SJCRH30 (cell line): ENCODE data around the gene RFX5. TPM values are rescaled to one million over a fixed set of nuclear protein-coding genes. Genes with fewer than 3 reads are reported as not detected.
A peak's percentile ranks its signal among the peaks of the same experiment; 100 is the strongest.
"Not testable (repeated sequence)": the region's sequence is repeated elsewhere in the genome, so short reads cannot be mapped to it uniquely, and the experiment has no call there.

Experiments
- DNase-seq, 2 experiments: peaks; one replicate each; pipeline ENCODE4 v3.0.0-alpha.2; 2015 to 2020
- H3K27ac ChIP-seq: fragments of 250-450 bp; sonication (Bioruptor Pico); 2 replicates; pipeline ENCODE4 v1.5.1; 2020; ENCODE audit warnings: mild to moderate bottlenecking, moderate library complexity
- H3K27me3 ChIP-seq: fragments of 250-450 bp; sonication (Bioruptor Pico); 2 replicates; pipeline ENCODE4 v1.5.1; 2020; ENCODE audit warnings: mild to moderate bottlenecking, moderate library complexity
- H3K36me3 ChIP-seq: fragments of 250-450 bp; sonication (Bioruptor Pico); 2 replicates; pipeline ENCODE4 v1.5.1; 2020; ENCODE audit warnings: mild to moderate bottlenecking, moderate library complexity
- H3K4me1 ChIP-seq: fragments of 250-450 bp; sonication (Bioruptor Pico); 2 replicates; pipeline ENCODE4 v1.5.1; 2020; ENCODE audit warnings: mild to moderate bottlenecking, moderate library complexity
- H3K4me3 ChIP-seq: fragments of 250-450 bp; sonication (Bioruptor Pico); 2 replicates; pipeline ENCODE4 v1.5.1; 2020; ENCODE audit warnings: mild to moderate bottlenecking, moderate library complexity
- H3K9me3 ChIP-seq: fragments of 250-450 bp; sonication (Bioruptor Pico); replicated peaks from 2 replicates; pipeline ENCODE4 v1.5.1; 2020; ENCODE audit warnings: mild to moderate bottlenecking, moderate library complexity
- total RNA-seq: library from RNA; depleted of rRNA; stranded (reverse); fragments of >200 nt; shearing (Covaris generic); gene quantifications from 2 replicates; pipeline ENCODE4 v1.2.3, GENCODE V29; 2014; rRNA removed

The RFX5 gene
- total RNA-seq: 29.1 and 33.2 TPM in 2 replicates

DNA sequence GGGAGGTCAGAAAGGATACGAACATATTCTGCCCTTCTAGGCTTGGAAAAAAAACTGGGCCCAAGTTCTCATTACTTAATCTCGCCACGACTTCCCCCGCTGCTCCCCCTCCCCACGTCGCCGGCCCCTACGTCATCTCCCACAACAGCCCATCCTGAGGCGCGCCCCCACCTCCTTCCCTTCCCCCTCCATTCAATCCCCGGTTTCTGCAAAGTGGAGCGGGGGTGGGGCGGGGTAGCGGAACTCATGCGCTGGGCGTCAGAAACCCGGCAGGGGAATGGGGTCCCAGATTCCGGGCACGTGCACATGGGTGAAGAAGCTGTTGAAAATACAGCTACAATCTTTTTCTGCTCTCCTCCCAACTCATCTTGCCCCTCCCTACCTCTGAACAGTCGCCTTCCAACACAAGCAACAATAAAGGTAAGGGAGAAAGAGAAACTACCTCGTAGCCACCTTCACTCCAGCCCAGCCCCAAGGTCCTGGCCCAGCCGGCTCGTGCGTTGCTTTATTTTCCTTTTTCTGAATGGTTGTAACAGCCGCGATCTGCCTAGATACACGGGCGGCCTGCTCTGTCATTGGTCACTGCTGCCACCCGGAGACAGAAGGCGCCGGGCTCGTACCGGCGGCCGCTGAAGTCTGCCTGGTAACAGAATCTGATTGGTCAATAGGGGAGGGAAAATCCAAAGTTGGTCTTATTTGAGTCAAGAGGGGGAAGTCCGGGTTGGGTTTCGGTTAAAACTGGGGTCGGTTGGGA lies at the start of gene RFX5:
Gene RFX5, minus strand, starts transcription at position 484 of the 754 bp plus-strand sequence. CDS start 932 bp downstream, outside the sequence.
- Histone ChIP-seq H3K27ac (peak within 1 kb of the TSS; percentile 78), H3K4me1 (peaks cover 5% of the 10 kb centered on the region; the same call in 1 of the 2 replicates), H3K9me3 (no peaks in the 10 kb centered on the region; the same call in 1 of the 2 replicates), H3K36me3 (0 out of 2 replicates have a peak, but pooled peaks cover 5% of the 10 kb centered on the region), H3K4me3 (peak within 1 kb of the TSS; percentile 66), H3K27me3 (no peaks in the 10 kb centered on the region)
- peak; percentile 94 to 97 for DNase-seq

DNA sequence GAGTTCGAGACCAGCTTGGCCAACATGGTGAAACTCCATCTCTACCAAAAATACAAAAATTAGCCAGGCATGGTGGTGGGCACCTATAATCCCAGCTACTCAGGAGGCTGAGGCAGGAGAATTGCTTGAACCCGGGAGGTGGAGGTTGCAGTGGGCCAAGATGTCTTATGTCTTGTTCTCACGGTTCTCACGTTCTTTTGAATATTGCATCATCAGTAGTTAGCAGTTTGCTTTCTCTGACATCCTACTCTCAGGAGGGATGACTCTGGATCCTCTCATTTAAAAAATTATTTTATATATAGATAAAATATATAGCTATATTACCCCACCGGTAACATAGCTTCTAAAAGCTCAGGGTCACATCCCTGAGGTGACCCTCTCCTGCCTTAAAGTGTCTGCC lies 49.2 kb upstream of the RFX5 start:
- not testable (repeated sequence) for H3K27ac ChIP-seq, H3K36me3 ChIP-seq, H3K4me1 ChIP-seq, H3K4me3 ChIP-seq, DNase-seq, H3K9me3 ChIP-seq, H3K27me3 ChIP-seq

DNA sequence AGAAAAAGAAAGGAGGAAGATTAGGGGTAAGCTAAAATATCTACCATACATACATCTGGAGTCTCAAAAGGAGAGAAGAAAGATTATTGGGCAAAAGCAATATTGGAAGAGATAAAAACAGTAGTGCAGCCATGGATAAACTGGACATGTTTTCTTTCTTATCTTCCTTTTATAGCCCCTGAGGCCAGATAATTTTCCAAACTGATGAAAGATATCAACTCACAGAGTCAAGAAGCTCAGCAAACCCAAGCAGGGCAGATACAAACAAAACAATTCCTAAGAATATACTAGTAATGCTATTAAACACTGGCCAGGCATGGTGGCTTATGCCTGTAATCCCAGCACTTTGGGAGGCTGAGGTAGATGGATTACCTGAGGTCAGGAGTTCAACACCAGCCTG lies 46.5 kb upstream of the RFX5 start:
- Histone ChIP-seq H3K4me1 (no peaks in the 10 kb centered on the region), H3K9me3 (no peaks in the 10 kb centered on the region), H3K27ac (no peak overlapping the region), H3K36me3 (no peaks in the 10 kb centered on the region), H3K27me3 (no peaks in the 10 kb centered on the region), H3K4me3 (no peak overlapping the region)
- no peak for DNase-seq

DNA sequence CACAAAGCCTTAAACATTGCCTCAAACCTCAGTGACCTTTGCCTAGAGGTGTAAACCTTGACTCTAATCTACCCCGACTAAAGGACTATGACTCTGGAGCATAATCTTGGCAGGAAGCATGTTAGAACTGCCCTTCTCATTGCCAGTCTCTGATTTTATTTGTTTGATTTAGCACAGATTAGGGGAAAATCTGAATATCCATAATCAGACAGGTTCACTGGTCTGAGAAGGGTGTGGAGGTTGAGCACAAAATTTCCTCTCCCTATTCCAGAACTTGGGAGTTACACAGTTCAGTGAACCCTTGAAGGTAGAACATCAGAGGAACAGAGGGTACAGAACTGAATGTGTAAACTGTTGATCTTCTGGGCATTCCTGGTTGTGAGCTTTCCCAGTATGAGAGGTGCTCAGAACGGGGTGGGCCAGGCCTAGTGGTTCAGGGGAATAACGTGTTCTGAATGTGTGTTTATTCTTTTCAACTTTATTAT lies 44.1 kb upstream of the RFX5 start:
- Histone ChIP-seq H3K4me1 (no peaks in the 10 kb centered on the region), H3K4me3 (no peak overlapping the region), H3K27me3 (no peaks in the 10 kb centered on the region), H3K36me3 (no peaks in the 10 kb centered on the region), H3K9me3 (no peaks in the 10 kb centered on the region), H3K27ac (no peak overlapping the region)
- DNase-seq: no peak

DNA sequence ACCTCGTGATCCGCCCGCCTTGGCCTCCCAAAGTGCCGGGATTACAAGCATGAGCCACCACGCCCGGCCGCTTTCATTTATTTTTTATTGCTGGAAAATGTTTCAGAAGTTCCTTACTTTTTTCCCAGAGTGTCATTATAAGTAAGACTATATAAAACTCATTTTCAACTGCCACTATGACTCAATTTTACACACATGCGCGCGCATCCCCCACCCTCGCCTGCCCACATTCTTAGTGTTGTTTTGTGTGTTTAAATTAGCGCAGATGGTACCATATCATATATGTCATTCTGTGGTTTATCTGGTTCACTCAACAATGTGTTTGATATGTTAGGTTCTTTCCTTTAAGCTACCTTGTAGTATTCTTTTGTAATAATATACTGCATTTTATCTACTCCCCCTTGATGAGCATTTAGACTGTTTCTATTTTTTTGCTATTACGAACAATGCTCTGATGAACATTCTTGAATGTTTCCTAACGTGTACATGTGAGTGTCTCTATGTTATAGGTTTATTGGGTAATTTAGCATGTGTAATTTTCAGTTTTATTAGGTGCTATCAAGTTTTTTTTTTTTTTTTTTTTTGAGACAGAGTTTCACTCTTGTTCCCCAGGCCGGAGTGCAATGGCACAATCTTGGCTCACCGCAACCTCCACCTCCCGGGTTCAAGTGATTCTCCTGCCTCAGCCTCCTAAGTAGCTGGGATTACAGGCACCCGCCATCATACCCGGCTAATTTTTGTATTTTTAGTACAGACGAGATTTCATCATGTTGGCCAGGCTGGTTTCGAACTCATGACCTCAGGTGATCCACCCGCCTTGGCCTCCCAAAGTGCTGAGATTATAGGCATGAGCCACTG lies 43.4 kb upstream of the RFX5 start:
- H3K9me3 ChIP-seq, H3K27ac ChIP-seq, H3K27me3 ChIP-seq, H3K4me1 ChIP-seq, DNase-seq, H3K36me3 ChIP-seq, H3K4me3 ChIP-seq: not testable (repeated sequence)

DNA sequence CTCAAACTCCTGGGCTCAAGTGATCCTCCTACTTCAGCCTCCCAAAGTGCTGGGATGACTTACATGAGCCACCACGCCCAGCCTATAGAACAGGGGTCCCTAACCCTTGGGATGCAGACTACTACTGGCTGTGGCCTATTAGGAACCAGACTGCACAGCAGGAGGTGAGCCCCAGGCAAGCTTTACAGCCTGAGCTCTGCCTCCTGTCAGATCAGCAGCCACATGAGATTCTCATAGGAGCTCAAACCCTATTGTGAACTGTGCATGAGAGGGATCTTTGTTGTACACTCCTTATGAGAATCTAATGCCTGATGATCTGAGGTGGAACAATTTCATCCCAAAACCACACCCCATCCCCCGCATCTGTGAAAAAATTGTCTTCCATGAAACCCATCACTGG lies 39.0 kb upstream of the RFX5 start:
- Histone ChIP-seq H3K36me3 (no peaks in the 10 kb centered on the region), H3K4me1 (no peaks in the 10 kb centered on the region), H3K4me3 (no peak overlapping the region), H3K27ac (no peak overlapping the region), H3K9me3 (no peaks in the 10 kb centered on the region), H3K27me3 (no peaks in the 10 kb centered on the region)
- DNase-seq: no peak

DNA sequence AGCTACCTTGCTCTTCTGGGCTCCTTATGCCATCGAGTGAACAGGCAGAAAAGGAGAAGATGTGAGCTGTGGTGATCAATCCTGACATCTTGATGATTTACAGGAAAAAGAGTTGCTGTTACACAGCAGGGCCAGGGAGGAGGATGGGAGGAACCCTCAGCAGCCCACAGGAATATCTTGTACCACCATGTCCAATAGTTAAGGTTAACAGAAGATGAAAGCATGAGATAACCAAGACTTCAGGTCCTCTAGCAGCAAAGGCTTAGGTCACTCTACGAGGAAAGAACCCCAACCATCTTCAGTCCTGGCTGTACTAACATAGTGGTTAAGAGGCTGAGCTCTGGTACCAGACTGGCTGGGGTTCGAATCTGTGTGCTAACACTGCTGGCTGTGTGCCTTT lies 37.5 kb upstream of the RFX5 start:
- no peak overlapping the region for H3K27ac ChIP-seq
- H3K27me3 ChIP-seq: no peaks in the 10 kb centered on the region
- no peaks in the 10 kb centered on the region for H3K9me3 ChIP-seq
- H3K36me3 ChIP-seq: no peaks in the 10 kb centered on the region
- no peak for DNase-seq
- no peak overlapping the region for H3K4me3 ChIP-seq
- no peaks in the 10 kb centered on the region for H3K4me1 ChIP-seq

DNA sequence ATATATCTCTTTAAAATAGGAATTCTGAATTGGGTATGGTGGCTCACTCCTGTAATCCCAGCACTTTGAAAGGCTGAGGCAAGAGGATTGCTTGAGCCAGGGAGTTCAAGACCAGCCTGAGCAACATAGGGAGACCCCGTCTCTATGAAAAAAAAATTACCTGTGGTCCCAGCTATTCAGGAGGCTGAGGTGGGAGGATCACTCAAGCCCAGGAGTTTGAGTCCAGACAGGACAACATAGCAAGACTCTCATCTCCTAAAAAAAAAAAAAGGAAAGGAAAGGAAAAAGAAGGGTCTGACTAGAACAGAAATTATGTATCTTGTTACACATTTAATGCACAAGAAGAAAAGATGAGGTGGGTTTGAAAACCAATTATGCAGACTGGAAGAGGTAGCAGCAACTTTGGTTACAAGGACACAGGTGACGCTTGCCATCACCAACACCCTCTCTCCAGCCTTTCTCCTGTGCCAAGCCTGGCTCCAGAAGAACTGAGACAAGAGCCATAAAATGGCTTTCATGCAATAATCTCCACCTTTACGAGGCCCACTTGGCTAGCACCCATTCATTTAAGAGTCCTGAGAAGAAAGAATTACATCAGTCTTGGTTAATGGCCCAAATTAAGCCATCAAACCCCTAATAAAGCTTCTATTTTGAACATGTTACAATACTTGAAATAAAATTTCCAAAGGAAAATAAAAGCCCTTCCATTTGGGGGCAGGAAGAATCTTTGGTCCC lies 30.3 kb upstream of the RFX5 start:
- Histone ChIP-seq H3K9me3 (no peaks in the 10 kb centered on the region), H3K27me3 (no peaks in the 10 kb centered on the region), H3K36me3 (no peaks in the 10 kb centered on the region), H3K27ac (no peak overlapping the region), H3K4me3 (no peak overlapping the region), H3K4me1 (peaks cover 4% of the 10 kb centered on the region)
- DNase-seq: no peak

DNA sequence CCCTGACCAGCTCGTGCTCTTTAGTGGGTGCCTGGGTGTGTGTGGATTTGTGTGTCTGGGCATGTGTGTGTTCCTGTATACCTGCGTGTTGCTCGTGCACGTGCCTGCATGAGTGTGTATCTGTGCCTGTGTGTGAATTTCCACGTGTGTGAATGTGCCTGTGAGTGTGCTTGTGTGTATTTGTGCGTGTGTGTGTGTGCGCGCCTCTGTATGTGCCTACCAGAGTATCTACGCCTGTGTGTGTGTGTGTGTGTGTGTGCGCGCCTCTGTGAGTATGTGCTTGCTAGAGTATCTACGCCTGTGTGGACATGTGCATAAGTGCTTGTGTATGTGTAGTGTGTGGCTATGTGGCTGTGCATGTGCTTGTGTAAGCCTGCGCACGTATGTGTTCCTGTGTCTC lies 26.1 kb upstream of the RFX5 start:
- H3K27me3 ChIP-seq: no peaks in the 10 kb centered on the region
- peaks cover 19% of the 10 kb centered on the region for H3K4me1 ChIP-seq
- no peak overlapping the region for H3K4me3 ChIP-seq
- DNase-seq: no peak
- H3K27ac ChIP-seq: no peak overlapping the region
- no peaks in the 10 kb centered on the region for H3K9me3 ChIP-seq
- H3K36me3 ChIP-seq: no peaks in the 10 kb centered on the region

DNA sequence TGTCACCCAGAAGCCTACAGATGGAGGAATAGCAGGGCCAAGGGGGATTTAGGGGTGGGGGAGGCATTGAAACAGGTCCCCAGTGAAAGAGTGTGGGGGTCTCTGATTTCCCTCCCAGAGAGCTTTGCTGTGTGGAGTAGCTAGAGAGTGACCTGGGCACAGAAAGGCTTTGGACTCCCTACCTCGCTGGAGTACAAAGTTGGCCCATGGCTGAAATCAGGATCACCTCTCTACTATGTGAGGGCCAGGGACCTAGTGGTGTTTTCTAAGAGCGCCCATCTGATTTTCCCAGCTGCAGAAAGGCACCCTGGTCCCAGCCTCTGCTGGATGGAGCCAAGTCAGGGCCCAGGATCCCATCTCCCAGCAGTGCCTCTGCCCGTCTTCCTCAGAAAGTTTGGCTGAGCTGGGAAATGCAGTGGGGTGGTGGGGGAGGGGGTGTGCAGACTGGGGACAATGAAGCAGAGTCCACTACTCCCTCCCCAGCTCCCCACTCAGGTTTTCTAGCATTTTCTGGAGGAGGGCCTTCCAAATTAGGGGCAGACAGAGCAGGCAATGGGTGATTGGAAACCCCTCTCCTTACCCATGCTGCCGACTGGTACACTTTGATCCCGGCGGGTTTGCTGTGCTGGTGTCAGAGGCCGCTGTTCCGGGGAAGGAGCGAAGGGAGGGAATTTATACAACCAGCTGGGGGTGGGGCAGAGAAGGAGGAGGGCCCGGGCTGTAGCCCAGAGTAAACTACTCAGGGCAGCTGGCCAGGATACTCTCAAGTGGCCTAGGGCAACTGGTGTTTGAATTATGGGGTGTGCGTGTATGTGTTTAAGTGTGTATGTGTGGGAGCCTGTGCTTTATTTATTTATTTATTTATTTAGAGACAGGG lies 25.2 kb upstream of the RFX5 start, which contains the start of gene SELENBP1:
Gene SELENBP1, minus strand, starts transcription at position 648 of the 877 bp plus-strand sequence. Its CDS starts 64 bp downstream, at position 584.
- Histone ChIP-seq H3K36me3 (no peaks in the 10 kb centered on the region), H3K4me1 (peaks cover 19% of the 10 kb centered on the region), H3K27ac (peak within 1 kb of the TSS; percentile 11; the same call in 1 of the 2 replicates), H3K27me3 (no peaks in the 10 kb centered on the region), H3K9me3 (no peaks in the 10 kb centered on the region), H3K4me3 (peak within 1 kb of the TSS; percentile 55)
- DNase-seq: peak; percentile 81 to 88

DNA sequence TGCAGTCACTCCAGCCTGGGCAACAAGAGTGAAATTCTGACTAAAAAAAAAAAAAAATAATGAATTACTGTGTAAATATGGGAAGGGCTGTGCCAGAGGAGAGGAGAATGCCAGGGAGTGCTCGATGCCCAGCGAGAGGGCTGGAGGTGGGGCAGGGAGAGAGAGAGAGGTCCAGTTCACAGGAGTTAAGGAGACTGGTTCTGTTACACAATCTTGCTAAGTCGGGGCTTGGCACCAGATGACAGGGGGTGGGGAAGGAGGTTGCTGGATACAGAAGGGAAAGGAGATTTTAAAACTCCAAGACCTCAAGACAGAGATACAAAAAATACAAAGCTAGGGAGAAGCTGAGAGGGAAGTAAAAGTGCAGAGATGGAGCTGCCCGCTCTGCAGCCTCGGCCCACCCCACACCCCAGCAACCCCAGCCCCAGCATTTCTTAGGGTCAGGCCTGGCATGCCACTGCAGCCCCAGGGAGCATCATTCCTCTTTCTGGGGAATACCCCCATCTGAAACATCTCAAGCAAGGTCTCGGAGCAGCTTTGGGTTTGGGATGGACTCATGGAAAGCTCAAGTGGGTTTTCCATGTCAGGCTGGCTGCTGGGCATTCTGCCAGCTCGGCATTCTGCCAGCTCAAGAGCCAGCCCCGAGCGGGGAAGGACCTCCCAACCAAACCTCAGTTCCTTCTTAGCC lies 24.5 kb upstream of the RFX5 start:
- Histone ChIP-seq H3K4me3 (peak overlapping the region; percentile 55), H3K9me3 (no peaks in the 10 kb centered on the region), H3K4me1 (peaks cover 19% of the 10 kb centered on the region), H3K27ac (no peak overlapping the region), H3K36me3 (no peaks in the 10 kb centered on the region), H3K27me3 (no peaks in the 10 kb centered on the region)
- DNase-seq: peak; percentile 42 to 83

DNA sequence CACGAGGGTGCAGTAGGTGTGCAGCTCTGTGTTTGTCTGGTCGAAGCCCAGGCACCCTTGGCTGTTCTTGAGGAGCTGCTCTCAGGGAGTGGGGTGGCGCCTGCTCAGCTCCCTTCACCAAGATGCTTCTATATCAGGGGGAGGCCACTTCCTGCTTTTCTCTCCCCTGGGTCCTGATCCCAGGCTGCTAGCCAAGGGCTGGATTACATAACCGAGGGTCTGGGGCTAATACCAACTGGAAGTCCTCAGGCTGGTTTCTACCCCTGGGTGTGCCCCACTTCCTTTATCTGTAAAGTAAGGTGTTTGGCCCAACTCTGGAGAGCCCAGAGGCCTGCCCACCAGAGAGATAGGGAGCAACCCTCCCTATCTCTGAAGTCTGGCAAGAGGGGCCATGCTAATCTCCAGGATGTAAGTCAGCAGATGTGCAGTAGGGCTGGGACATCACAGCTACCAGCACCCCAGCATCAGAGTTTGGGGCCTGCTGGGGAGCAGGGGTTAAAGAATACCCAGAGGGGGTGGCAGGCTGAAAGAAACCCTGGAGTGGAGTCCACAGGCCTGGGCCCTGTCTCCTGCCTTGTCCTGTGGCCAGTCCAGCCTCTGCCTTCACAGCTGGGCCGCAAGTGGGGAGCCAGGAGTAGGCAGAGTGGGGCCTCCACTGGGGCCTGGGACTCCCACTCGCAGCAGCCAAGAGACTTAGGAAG lies 23.3 kb upstream of the RFX5 start:
- peaks cover 19% of the 10 kb centered on the region for H3K4me1 ChIP-seq
- no peaks in the 10 kb centered on the region for H3K27me3 ChIP-seq
- no peaks in the 10 kb centered on the region for H3K9me3 ChIP-seq
- no peak overlapping the region for H3K4me3 ChIP-seq
- H3K36me3 ChIP-seq: no peaks in the 10 kb centered on the region
- no peak overlapping the region for H3K27ac ChIP-seq
- DNase-seq: peak in 1 of 2 experiments; percentile 33

DNA sequence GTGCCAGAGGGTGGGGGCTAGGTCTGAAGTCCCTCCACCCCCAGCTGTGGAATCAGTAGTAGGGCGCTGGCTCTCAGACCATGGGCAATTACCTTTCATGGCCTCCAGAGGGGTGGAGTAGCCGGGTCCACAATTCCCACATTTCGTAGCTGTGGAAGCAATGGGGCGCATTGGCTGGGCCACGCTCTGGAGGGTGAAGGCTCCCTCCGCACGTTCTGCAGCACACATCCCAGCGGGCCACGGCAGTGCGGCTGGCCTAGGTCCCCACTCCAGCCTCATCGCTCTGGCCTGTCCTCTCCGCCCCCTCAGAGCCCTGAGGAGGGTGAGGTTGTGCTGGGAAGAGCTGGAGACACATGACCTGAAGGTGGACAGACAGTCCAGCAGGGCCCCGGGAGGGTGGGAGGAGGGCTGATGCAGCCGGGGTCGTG lies 22.6 kb upstream of the RFX5 start:
- no peaks in the 10 kb centered on the region for H3K36me3 ChIP-seq
- H3K4me1 ChIP-seq: peaks cover 19% of the 10 kb centered on the region
- H3K9me3 ChIP-seq: no peaks in the 10 kb centered on the region
- H3K27ac ChIP-seq: no peak overlapping the region
- no peaks in the 10 kb centered on the region for H3K27me3 ChIP-seq
- H3K4me3 ChIP-seq: no peak overlapping the region
- DNase-seq: no peak
